GM23248 (cell line): ENCODE measurements around the gene MOK. TPM values are rescaled to one million over a fixed set of nuclear protein-coding genes. Genes with fewer than 3 reads are reported as not detected.

Experiments
- DNase-seq: peaks from one replicate; pipeline ENCODE4 v3.0.0-alpha.2; 2015
- H2AFZ ChIP-seq: fragments of 200-600 bp; sonication (generic); 2 replicates; pipeline ENCODE4 v1.6.1; 2016; ENCODE audit warnings: antibody characterized with exemption
- H3F3A ChIP-seq: fragments of 200-600 bp; sonication (generic); 2 replicates; pipeline ENCODE4 v1.6.1; 2016; ENCODE audit warnings: mild to moderate bottlenecking, antibody characterized with exemption, mixed run types; ENCODE audit not compliant: insufficient read depth
- H3K27ac ChIP-seq: fragments of 200-600 bp; sonication (generic); 2 replicates; pipeline ENCODE4 v1.5.1; 2016; ENCODE audit warnings: mild to moderate bottlenecking
- H3K27me3 ChIP-seq: fragments of 200-600 bp; sonication (generic); replicated peaks from 2 replicates; pipeline ENCODE4 v1.6.1; 2016; ENCODE audit warnings: mild to moderate bottlenecking; ENCODE audit not compliant: insufficient read depth
- H3K36me3 ChIP-seq: fragments of 200-600 bp; sonication (generic); 2 replicates; pipeline ENCODE4 v1.6.1; 2016; ENCODE audit warnings: low read depth, mild to moderate bottlenecking
- H3K4me1 ChIP-seq: fragments of 200-600 bp; sonication (generic); 2 replicates; pipeline ENCODE4 v1.6.1; 2016; ENCODE audit warnings: mild to moderate bottlenecking; ENCODE audit not compliant: insufficient read depth
- H3K4me2 ChIP-seq: fragments of 200-600 bp; sonication (generic); one replicate; pipeline ENCODE4 v1.6.1; 2016; ENCODE audit warnings: mild to moderate bottlenecking; ENCODE audit not compliant: unreplicated experiment
- H3K4me3 ChIP-seq: fragments of 200-600 bp; sonication (generic); 2 replicates; pipeline ENCODE4 v1.5.1; 2016; ENCODE audit warnings: mild to moderate bottlenecking
- H3K79me2 ChIP-seq: fragments of 200-600 bp; sonication (generic); 2 replicates; pipeline ENCODE4 v1.6.1; 2016; ENCODE audit warnings: mild to moderate bottlenecking; ENCODE audit not compliant: insufficient read depth
- H3K9ac ChIP-seq: fragments of 200-600 bp; sonication (generic); 2 replicates; pipeline ENCODE4 v1.6.1; 2016; ENCODE audit warnings: mild to moderate bottlenecking
- H3K9me2 ChIP-seq: fragments of 200-600 bp; sonication (generic); 2 replicates; pipeline ENCODE4 v1.6.1; 2016; ENCODE audit warnings: mixed run types, mild to moderate bottlenecking, moderate library complexity; ENCODE audit not compliant: insufficient read depth
- H3K9me3 ChIP-seq: fragments of 200-600 bp; sonication (generic); one replicate; pipeline ENCODE4 v1.6.1; 2017; ENCODE audit warnings: low read depth
- H4K20me1 ChIP-seq: fragments of 200-600 bp; sonication (generic); 2 replicates; pipeline ENCODE4 v1.6.0; 2016; ENCODE audit not compliant: insufficient read depth
- EZH2 ChIP-seq: fragments of 200-600 bp; sonication (generic); IDR thresholded peaks from 2 replicates; pipeline ENCODE4 v1.6.1; 2018; ENCODE audit warnings: antibody characterized with exemption, mild to moderate bottlenecking; ENCODE audit not compliant: insufficient read depth, poor library complexity, severe bottlenecking
- EZH2phosphoT487 ChIP-seq: fragments of 200-600 bp; sonication (generic); IDR thresholded peaks from 2 replicates; pipeline ENCODE4 v1.6.1; 2018; ENCODE audit warnings: antibody characterized with exemption, moderate library complexity, mild to moderate bottlenecking, low read depth; ENCODE audit not compliant: insufficient read depth
- WGBS, 2 experiments: methylation state at CpG; one replicate each; pipeline ENCODE4 v1.1.6; 2015 to 2017; ENCODE audit warnings: low lambda C conversion rate in 2 of 2, low coverage in 1 of 2; ENCODE audit errors: missing lambda C conversion rate in 2 of 2; 5-methylcytosine and 5-hydroxymethylcytosine counted together
- in situ Hi-C: fragments of 300-500 bp; cut with MboI; formaldehyde crosslinking; loops from 2 replicates; pipeline ENCODE4 v1.15.0; 2020
- polyA plus RNA-seq: library from polyadenylated mRNA; unstranded; fragments of >200 nt; fragmentation: Nextera tagmentation; extraction: Ambion mirVana; gene quantifications from 2 replicates; pipeline ENCODE4 v1.2.1, GENCODE V29; 2016
- total RNA-seq: library from RNA; depleted of rRNA; stranded (reverse); fragments of >200 nt; shearing (Covaris generic); gene quantifications from 2 replicates; pipeline ENCODE4 v1.2.3, GENCODE V29; 2014

MOK gene
- total and polyA plus RNA-seq, 2 experiments from 2014 or later: 34.9 to 67.9 TPM

GRCh38 chr14:102238766-102239165 is 66.2 kb downstream of the MOK start:
- WGBS, 2 experiments: 94 to 95% methylated on average over 3 of the region's 3 CpGs
- Histone ChIP-seq H3K27me3 (no peaks in the 10 kb centered on the region), H3K27ac (no peak overlapping the region), H2AFZ (no peak overlapping the region), H3K9me2 (no peaks in the 10 kb centered on the region), H3K79me2 (peaks cover 52% of the 10 kb centered on the region), H3K9ac (no peak overlapping the region), H3K4me2 (no peak overlapping the region), H3K36me3 (no peaks in the 10 kb centered on the region), H4K20me1 (no peaks in the 10 kb centered on the region), H3K9me3 (no peaks in the 10 kb centered on the region), H3K4me3 (no peak overlapping the region), H3K4me1 (peaks cover 20% of the 10 kb centered on the region), H3F3A (0 out of 2 replicates have a peak, but pooled peaks cover 4% of the 10 kb centered on the region)
- no peak for DNase-seq
- in situ Hi-C loops: loop anchor here (5.0 kb wide), 1 partner anchor 74 kb away; no protein-coding TSS in a partner anchor
- TF ChIP-seq EZH2 (no peak), EZH2phosphoT487 (no peak)

GRCh38 chr14:102238131-102238530 is 66.8 kb downstream of the MOK start:
- H3K79me2 ChIP-seq: peaks cover 52% of the 10 kb centered on the region
- no peak overlapping the region for H2AFZ ChIP-seq
- H3K9ac ChIP-seq: no peak overlapping the region
- DNase-seq: no peak
- peaks cover 20% of the 10 kb centered on the region for H3K4me1 ChIP-seq
- H3K4me2 ChIP-seq: no peak overlapping the region
- H3K9me2 ChIP-seq: no peaks in the 10 kb centered on the region
- H3K27ac ChIP-seq: no peak overlapping the region
- TF ChIP-seq EZH2: no peak
- no peak for TF ChIP-seq EZH2phosphoT487
- in situ Hi-C loops: loop anchor here (5.0 kb wide), 1 partner anchor 74 kb away; no protein-coding TSS in a partner anchor
- no peaks in the 10 kb centered on the region for H4K20me1 ChIP-seq
- no peaks in the 10 kb centered on the region for H3K27me3 ChIP-seq
- peaks cover 5% of the 10 kb centered on the region; the same call in 1 of the 2 replicates for H3K36me3 ChIP-seq
- H3K4me3 ChIP-seq: no peak overlapping the region
- 67 to 68% methylated on average over 4 of the region's 4 CpGs for WGBS, 2 experiments
- no peaks in the 10 kb centered on the region for H3K9me3 ChIP-seq
- H3F3A ChIP-seq: 0 out of 2 replicates have a peak, but pooled peaks cover 4% of the 10 kb centered on the region

DNA sequence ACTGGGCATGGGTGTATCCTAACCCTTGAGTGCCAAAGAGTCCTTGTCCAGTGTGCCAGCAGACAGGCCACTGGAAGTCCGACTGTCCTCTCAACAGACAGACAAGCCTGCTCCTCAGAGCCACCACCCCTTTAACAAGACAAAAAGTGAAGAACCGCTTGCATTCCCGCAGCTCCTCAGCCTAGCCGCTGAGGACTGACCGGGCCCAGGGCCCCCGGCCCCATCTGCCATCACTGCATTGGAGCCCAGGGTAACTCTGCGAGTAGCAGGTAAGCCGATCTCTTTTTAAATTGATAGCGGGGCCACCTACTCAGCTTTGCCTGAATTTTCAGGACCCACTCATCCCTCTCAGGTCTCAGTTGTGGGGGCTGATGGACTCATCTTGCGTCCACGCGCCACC is 68.9 kb downstream of the MOK start:
- Histone ChIP-seq H3K79me2 (peaks cover 52% of the 10 kb centered on the region), H3K9ac (no peak overlapping the region), H3K27me3 (no peaks in the 10 kb centered on the region), H3K9me3 (no peaks in the 10 kb centered on the region), H3K36me3 (peaks cover 6% of the 10 kb centered on the region; the same call in 1 of the 2 replicates), H3K4me3 (no peak overlapping the region), H3K4me1 (peaks cover 20% of the 10 kb centered on the region), H3F3A (0 out of 2 replicates have a peak, but pooled peaks cover 4% of the 10 kb centered on the region), H2AFZ (no peak overlapping the region), H3K4me2 (no peak overlapping the region), H4K20me1 (no peaks in the 10 kb centered on the region), H3K9me2 (no peaks in the 10 kb centered on the region), H3K27ac (no peak overlapping the region)
- in situ Hi-C loops: loop anchor here (5.0 kb wide), 1 partner anchor 76 kb away; no protein-coding TSS in a partner anchor
- TF ChIP-seq EZH2phosphoT487 (no peak), EZH2 (no peak)
- DNase-seq: no peak
- WGBS, 2 experiments: 96 to 99% methylated on average over 12 of the region's 12 CpGs

- no peak overlapping the region for H3K27ac ChIP-seq
- peaks cover 9% of the 10 kb centered on the region; the same call in 1 of the 2 replicates for H3K36me3 ChIP-seq
- H3F3A ChIP-seq: no peaks in the 10 kb centered on the region
- H3K9me3 ChIP-seq: no peaks in the 10 kb centered on the region
- no peaks in the 10 kb centered on the region for H3K9me2 ChIP-seq
- H3K4me2 ChIP-seq: peak overlapping the region; percentile 9
- TF ChIP-seq EZH2: no peak
- no peak for TF ChIP-seq EZH2phosphoT487
- H3K4me1 ChIP-seq: peaks cover 14% of the 10 kb centered on the region
- H2AFZ ChIP-seq: no peak overlapping the region
- 66 to 67% methylated on average over 19 of the region's 19 CpGs for WGBS, 2 experiments
- H3K9ac ChIP-seq: no peak overlapping the region
- DNase-seq: peak; percentile 87
- H3K79me2 ChIP-seq: peaks cover 52% of the 10 kb centered on the region
- no peak overlapping the region for H3K4me3 ChIP-seq
- no peaks in the 10 kb centered on the region for H4K20me1 ChIP-seq
- in situ Hi-C loops: loop anchor here (5.0 kb wide), 1 partner anchor 77 kb away; no protein-coding TSS in a partner anchor
- H3K27me3 ChIP-seq: no peaks in the 10 kb centered on the region
Measured at GRCh38 chr14:102235275-102235897, 69.6 kb downstream of the MOK start.
